ENCODE results near the gene VPS72. TPM values are rescaled to one million over a fixed set of nuclear protein-coding genes. Genes with fewer than 3 reads are reported as not detected.
A peak's percentile ranks its signal among the peaks of the same experiment; 100 is the strongest.

VPS72 gene
- total RNA-seq, 4 donors from 2014 or later: 62.2 to 95.8 (median 68.9) TPM

GRCh38 chr1:151131701-151132334, 58.2 kb downstream of the VPS72 start:
- peaks cover 0 to 8% of the 10 kb centered on the region in 2 donors for H3K4me1 ChIP-seq
- no peak for ATAC-seq
- no peak for DNase-seq
- H3K27me3 ChIP-seq: no peaks in the 10 kb centered on the region
- intact Hi-C loops (cut with DNase I; ENCODE audit: low total_unique reads): no loop called here
- no peaks in the 10 kb centered on the region for H3K9me3 ChIP-seq
- TF ChIP-seq POLR2A (IDR thresholded peaks at IDR 0.05): no peak
- TF ChIP-seq, protein P1, sequence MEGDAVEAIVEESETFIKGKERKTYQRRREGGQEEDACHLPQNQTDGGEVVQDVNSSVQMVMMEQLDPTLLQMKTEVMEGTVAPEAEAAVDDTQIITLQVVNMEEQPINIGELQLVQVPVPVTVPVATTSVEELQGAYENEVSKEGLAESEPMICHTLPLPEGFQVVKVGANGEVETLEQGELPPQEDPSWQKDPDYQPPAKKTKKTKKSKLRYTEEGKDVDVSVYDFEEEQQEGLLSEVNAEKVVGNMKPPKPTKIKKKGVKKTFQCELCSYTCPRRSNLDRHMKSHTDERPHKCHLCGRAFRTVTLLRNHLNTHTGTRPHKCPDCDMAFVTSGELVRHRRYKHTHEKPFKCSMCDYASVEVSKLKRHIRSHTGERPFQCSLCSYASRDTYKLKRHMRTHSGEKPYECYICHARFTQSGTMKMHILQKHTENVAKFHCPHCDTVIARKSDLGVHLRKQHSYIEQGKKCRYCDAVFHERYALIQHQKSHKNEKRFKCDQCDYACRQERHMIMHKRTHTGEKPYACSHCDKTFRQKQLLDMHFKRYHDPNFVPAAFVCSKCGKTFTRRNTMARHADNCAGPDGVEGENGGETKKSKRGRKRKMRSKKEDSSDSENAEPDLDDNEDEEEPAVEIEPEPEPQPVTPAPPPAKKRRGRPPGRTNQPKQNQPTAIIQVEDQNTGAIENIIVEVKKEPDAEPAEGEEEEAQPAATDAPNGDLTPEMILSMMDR (IDR thresholded peaks at IDR 0.05 in 4 of 5, conservative IDR thresholded peaks at IDR 0.05 in 1 of 5): no peak
- H3K36me3 ChIP-seq: peaks cover 0 to 48% of the 10 kb centered on the region in 2 donors
- H3K27ac ChIP-seq: peak overlapping the region; percentile 53 to 98 (median 68)
- peak overlapping the region; percentile 16 to 47 (median 32) for H3K4me3 ChIP-seq
- in situ Hi-C loops (cut with MboI; ENCODE audit: low sequenced_read_pairs in 4 of 4): no loop called here

DNA sequence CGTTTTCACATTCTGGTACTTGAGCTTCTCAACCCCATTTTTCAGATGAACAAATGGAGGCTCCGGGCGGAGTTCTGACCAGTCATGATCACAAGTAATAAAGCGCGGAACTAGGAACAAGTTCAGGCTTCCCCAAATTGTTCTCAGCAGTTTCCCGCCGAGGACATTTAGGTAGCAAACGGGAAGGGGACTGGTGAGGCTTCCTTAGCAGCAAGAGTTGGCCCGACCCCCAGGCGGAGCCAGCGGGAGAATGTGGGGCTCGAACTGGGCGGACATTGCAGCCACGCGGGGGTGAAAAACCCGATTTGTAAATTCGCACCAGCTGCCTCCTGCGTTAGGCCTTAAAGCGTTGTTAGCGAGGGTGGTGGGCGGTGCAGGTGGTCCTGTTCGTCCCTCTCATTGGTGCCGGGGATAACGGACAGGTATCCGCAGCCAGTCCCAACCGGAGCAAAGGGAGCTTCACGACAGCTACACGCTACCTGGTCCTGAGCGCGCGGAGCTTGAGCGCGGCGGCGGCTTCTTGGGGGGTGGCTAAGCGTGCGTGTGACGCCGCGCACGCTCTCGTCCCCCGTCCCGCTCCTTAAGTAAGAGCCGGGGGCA, 58.9 kb downstream of the VPS72 start:
- peak in 1 of 2 donors; percentile 6 for TF ChIP-seq POLR2A (IDR thresholded peaks at IDR 0.05)
- TF ChIP-seq, protein P1 (IDR thresholded peaks at IDR 0.05 in 4 of 5, conservative IDR thresholded peaks at IDR 0.05 in 1 of 5): no peak
- Histone ChIP-seq H3K27me3 (no peaks in the 10 kb centered on the region), H3K36me3 (peaks cover 0 to 41% of the 10 kb centered on the region in 2 donors), H3K9me3 (no peaks in the 10 kb centered on the region), H3K27ac (peak overlapping the region; percentile 53 to 98 (median 68)), H3K4me1 (peaks cover 3 to 6% of the 10 kb centered on the region in 2 donors), H3K4me3 (peak overlapping the region; percentile 16 to 47 (median 32))
- ATAC-seq: peak; percentile 25 to 64
- intact Hi-C loops (cut with DNase I; ENCODE audit: low total_unique reads) (no loop called here), in situ Hi-C loops (cut with MboI; ENCODE audit: low sequenced_read_pairs in 4 of 4) (no loop called here)
- DNase-seq: peak; percentile 67 to 77

DNA sequence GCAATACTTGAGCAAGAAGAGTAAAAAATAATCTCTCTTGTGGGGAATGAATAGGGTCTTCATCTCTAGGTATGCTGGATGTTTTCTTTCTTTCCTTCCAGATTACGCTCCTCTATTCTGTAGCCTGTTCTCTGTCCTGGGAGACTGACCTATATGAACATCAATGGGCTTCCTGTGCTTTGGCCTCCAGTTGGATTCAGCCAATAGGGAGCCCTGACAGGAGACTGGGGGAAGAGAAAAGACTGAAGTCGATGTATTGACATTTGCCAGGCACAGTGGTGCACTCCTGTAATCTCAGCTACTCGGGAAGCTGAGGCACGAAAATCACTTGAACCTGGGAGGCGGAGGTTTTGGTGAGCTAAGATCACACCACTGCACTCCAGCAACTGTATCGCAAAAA, 61.2 kb downstream of the VPS72 start:
- no peak overlapping the region for H3K27ac ChIP-seq
- TF ChIP-seq, protein P1 (IDR thresholded peaks at IDR 0.05 in 4 of 5, conservative IDR thresholded peaks at IDR 0.05 in 1 of 5): no peak
- TF ChIP-seq POLR2A (IDR thresholded peaks at IDR 0.05): no peak
- no peaks in the 10 kb centered on the region for H3K27me3 ChIP-seq
- H3K4me1 ChIP-seq: peaks cover 0 to 6% of the 10 kb centered on the region in 2 donors
- peaks cover 0 to 18% of the 10 kb centered on the region in 2 donors for H3K36me3 ChIP-seq
- no peak overlapping the region for H3K4me3 ChIP-seq
- DNase-seq (peak in 1 of 2 donors; percentile 10), ATAC-seq (no peak)
- in situ Hi-C loops (cut with MboI; ENCODE audit: low sequenced_read_pairs in 4 of 4) (no loop called here), intact Hi-C loops (cut with DNase I; ENCODE audit: low total_unique reads) (loop anchor here (2.0 kb wide), 1 partner anchor 22 kb away; no protein-coding TSS in a partner anchor)
- H3K9me3 ChIP-seq: no peaks in the 10 kb centered on the region

Other genes with a start within 250 kb of the VPS72 start
- gene CERS2, start 215.4 kb downstream of the VPS72 start, total RNA-seq: 10 to 100 TPM; 15.0 to 29.1 (median 24.0) TPM
- not detected for gene ANXA9, start 207.9 kb downstream of the VPS72 start, total RNA-seq
- gene MINDY1, start 183.3 kb downstream of the VPS72 start, total RNA-seq: 10 to 100 TPM; 13.4 to 22.8 (median 19.7) TPM
- gene PRUNE1, start 181.7 kb downstream of the VPS72 start, total RNA-seq: 10 to 100 TPM; 24.0 to 35.6 (median 29.1) TPM
- gene BNIPL, start 153.6 kb downstream of the VPS72 start, total RNA-seq: under 1 TPM in 2 of 4 donors, not detected in 2; 0.13 to 0.25 TPM
- gene C1orf56, start 142.4 kb downstream of the VPS72 start, total RNA-seq: 10 to 100 TPM in 3 of 4 donors, 1 to 10 TPM in 1; 6.2 to 16.2 (median 12.4) TPM
- 10 to 100 TPM; 13.2 to 31.7 (median 22.8) TPM for gene CDC42SE1, start 130.6 kb downstream of the VPS72 start, total RNA-seq
- 1 to 10 TPM; 1.5 to 9.2 (median 5.4) TPM for gene MLLT11, start 129.8 kb downstream of the VPS72 start, total RNA-seq
- gene GABPB2, start 119.4 kb downstream of the VPS72 start, total RNA-seq: 10 to 100 TPM; 11.9 to 20.5 (median 17.9) TPM
- 100 to 1,000 TPM in 2 of 4 donors, 10 to 100 TPM in 2; 51.5 to 121 (median 108) TPM for gene SEMA6C, start 43.6 kb downstream of the VPS72 start, total RNA-seq
- gene TNFAIP8L2, start 33.5 kb downstream of the VPS72 start, total RNA-seq: 1 to 10 TPM in 3 of 4 donors, not detected in 1; 1.1 to 3.1 (median 1.4) TPM
- gene LYSMD1, start 24.3 kb downstream of the VPS72 start, total RNA-seq: 10 to 100 TPM; 11.4 to 14.6 (median 13.7) TPM
- gene SCNM1, start 24.1 kb downstream of the VPS72 start, total RNA-seq: 10 to 100 TPM; 17.7 to 56.1 (median 35.6) TPM
- 100 to 1,000 TPM in 3 of 4 donors, 10 to 100 TPM in 1; 58.3 to 315 (median 188) TPM for gene TMOD4, start 14.2 kb downstream of the VPS72 start, total RNA-seq
- gene PIP5K1A, start 8.4 kb upstream of the VPS72 start, total RNA-seq: 10 to 100 TPM; 23.4 to 46.8 (median 36.9) TPM
- 100 to 1,000 TPM; 263 to 439 (median 340) TPM for gene PSMD4, start 64.5 kb upstream of the VPS72 start, total RNA-seq
- gene ZNF687, start 92.1 kb upstream of the VPS72 start, total RNA-seq: 10 to 100 TPM; 11.9 to 19.6 (median 16.6) TPM
- gene PI4KB, start 137.2 kb upstream of the VPS72 start, total RNA-seq: 10 to 100 TPM; 65.5 to 98.1 (median 77.3) TPM
- 10 to 100 TPM; 11.4 to 24.0 (median 20.6) TPM for gene RFX5, start 157.1 kb upstream of the VPS72 start, total RNA-seq
- 10 to 100 TPM; 30.9 to 70.2 (median 42.3) TPM for gene SELENBP1, start 182.5 kb upstream of the VPS72 start, total RNA-seq
- 100 to 1,000 TPM; 259 to 324 (median 291) TPM for gene PSMB4, start 209.4 kb upstream of the VPS72 start, total RNA-seq